ENCODE measurements around the gene RTN4R.

DNA sequence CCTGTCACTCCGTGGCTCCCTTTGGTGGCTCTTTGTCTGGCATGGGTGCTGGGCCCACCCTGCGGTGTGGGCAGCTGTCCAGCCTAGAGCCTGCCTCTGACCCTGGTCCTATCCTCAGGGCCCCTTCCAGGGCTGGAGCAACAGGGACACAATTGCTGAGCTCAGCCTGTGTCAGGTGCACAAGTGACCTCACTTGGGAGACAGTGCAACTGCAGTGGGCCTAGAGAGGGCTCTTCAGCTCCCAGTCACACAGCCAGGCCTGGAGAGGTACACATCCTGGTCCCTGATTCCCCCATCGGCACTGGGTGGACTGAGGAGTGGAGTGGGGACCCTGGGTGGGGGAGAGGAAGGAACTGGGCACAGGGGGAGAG, 43.9 kb downstream of the RTN4R start:
- TF ChIP-seq, protein P1, sequence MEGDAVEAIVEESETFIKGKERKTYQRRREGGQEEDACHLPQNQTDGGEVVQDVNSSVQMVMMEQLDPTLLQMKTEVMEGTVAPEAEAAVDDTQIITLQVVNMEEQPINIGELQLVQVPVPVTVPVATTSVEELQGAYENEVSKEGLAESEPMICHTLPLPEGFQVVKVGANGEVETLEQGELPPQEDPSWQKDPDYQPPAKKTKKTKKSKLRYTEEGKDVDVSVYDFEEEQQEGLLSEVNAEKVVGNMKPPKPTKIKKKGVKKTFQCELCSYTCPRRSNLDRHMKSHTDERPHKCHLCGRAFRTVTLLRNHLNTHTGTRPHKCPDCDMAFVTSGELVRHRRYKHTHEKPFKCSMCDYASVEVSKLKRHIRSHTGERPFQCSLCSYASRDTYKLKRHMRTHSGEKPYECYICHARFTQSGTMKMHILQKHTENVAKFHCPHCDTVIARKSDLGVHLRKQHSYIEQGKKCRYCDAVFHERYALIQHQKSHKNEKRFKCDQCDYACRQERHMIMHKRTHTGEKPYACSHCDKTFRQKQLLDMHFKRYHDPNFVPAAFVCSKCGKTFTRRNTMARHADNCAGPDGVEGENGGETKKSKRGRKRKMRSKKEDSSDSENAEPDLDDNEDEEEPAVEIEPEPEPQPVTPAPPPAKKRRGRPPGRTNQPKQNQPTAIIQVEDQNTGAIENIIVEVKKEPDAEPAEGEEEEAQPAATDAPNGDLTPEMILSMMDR (conservative IDR thresholded peaks at IDR 0.05; ENCODE audit: low read depth, low read length) = no peak
- no peak for TF ChIP-seq EZH2 (IDR thresholded peaks at IDR 0.05; ENCODE audit: low read length, unreplicated experiment)

Measured in PC-3 (cell line).